ENCODE measurements around the gene CRIP2. TPM values are rescaled to one million over a fixed set of nuclear protein-coding genes. Genes with fewer than 3 reads are reported as not detected.
A peak's percentile ranks its signal among the peaks of the same experiment; 100 is the strongest.

The CRIP2 gene
- total RNA-seq, result 1 to 10 TPM; 1.2 to 1.6 TPM

- peak within 1 kb of the TSS; percentile 53 for H3K4me3 Mint-ChIP-seq
- DNase-seq (peak; percentile 63), ATAC-seq (ENCODE audit: low read depth) (peak; percentile 20)
- H3K27ac Mint-ChIP-seq, result no peak within 1 kb of the TSS
- H3K9me3 Mint-ChIP-seq, result no peaks in the 10 kb centered on the region
- H3K4me1 Mint-ChIP-seq, result peaks cover 3% of the 10 kb centered on the region
- peaks cover 23% of the 10 kb centered on the region for H3K27me3 Mint-ChIP-seq
- POLR2A ChIA-PET, result no interaction called here
- peaks cover 3% of the 10 kb centered on the region for H3K36me3 Mint-ChIP-seq
Measured at GRCh38 chr14:105474483-105475268, at the start of gene CRIP2. CRIP2 (plus strand) TSS chr14:105474821; CDS start chr14:105474863, 42 bp downstream.

GRCh38 chr14:105424861-105425260 lies 49.8 kb upstream of the CRIP2 start:
- no peak overlapping the region for H3K4me3 Mint-ChIP-seq
- H3K27me3 Mint-ChIP-seq, result no peaks in the 10 kb centered on the region
- DNase-seq, result no peak
- peaks cover 18% of the 10 kb centered on the region for H3K36me3 Mint-ChIP-seq
- no peak for ATAC-seq (ENCODE audit: low read depth)
- no peak overlapping the region for H3K27ac Mint-ChIP-seq
- H3K4me1 Mint-ChIP-seq, result peaks cover 24% of the 10 kb centered on the region
- no peaks in the 10 kb centered on the region for H3K9me3 Mint-ChIP-seq
- POLR2A ChIA-PET, result no interaction called here

GRCh38 chr14:105425823-105426247 lies 48.8 kb upstream of the CRIP2 start:
- Mint-ChIP-seq H3K4me3 (no peak overlapping the region), H3K9me3 (no peaks in the 10 kb centered on the region)

GRCh38 chr14:105426416-105427130 lies 48.0 kb upstream of the CRIP2 start:
- no peak overlapping the region for H3K4me3 Mint-ChIP-seq
- no peak for DNase-seq
- POLR2A ChIA-PET, result no interaction called here
- no peak for ATAC-seq (ENCODE audit: low read depth)
- no peak overlapping the region for H3K27ac Mint-ChIP-seq
- H3K27me3 Mint-ChIP-seq, result no peaks in the 10 kb centered on the region
- H3K4me1 Mint-ChIP-seq, result peaks cover 20% of the 10 kb centered on the region
- no peaks in the 10 kb centered on the region for H3K9me3 Mint-ChIP-seq
- H3K36me3 Mint-ChIP-seq, result peaks cover 30% of the 10 kb centered on the region

More at GRCh38 chr14:105425823-105426247, 48.8 kb upstream of the CRIP2 start:
- H3K27me3 Mint-ChIP-seq, result no peaks in the 10 kb centered on the region
- POLR2A ChIA-PET, result no interaction called here
- no peak overlapping the region for H3K27ac Mint-ChIP-seq
- no peak for DNase-seq
- H3K4me1 Mint-ChIP-seq, result peaks cover 23% of the 10 kb centered on the region
- H3K36me3 Mint-ChIP-seq, result peaks cover 27% of the 10 kb centered on the region
- ATAC-seq (ENCODE audit: low read depth), result no peak

- ATAC-seq (ENCODE audit: low read depth), result no peak
- no peak for DNase-seq
- Mint-ChIP-seq H3K27me3 (no peaks in the 10 kb centered on the region), H3K36me3 (peaks cover 30% of the 10 kb centered on the region), H3K4me3 (no peak overlapping the region), H3K27ac (no peak overlapping the region), H3K4me1 (peaks cover 14% of the 10 kb centered on the region), H3K9me3 (no peaks in the 10 kb centered on the region)
- POLR2A ChIA-PET, result interaction anchor here (0.7 kb wide), 2 partner anchors 8 to 10 kb away, joined by 6 to 9 read pairs; partner anchors contain the start of gene MTA1
Measured at GRCh38 chr14:105427412-105427811, 47.2 kb upstream of the CRIP2 start.

- H3K4me3 Mint-ChIP-seq, result no peak overlapping the region
- peaks cover 10% of the 10 kb centered on the region for H3K4me1 Mint-ChIP-seq
- no peaks in the 10 kb centered on the region for H3K9me3 Mint-ChIP-seq
- H3K36me3 Mint-ChIP-seq, result peaks cover 30% of the 10 kb centered on the region
- no peak overlapping the region for H3K27ac Mint-ChIP-seq
- POLR2A ChIA-PET, result interaction anchor here (0.7 kb wide), 2 partner anchors 8 to 10 kb away, joined by 6 to 9 read pairs; partner anchors contain the start of gene MTA1
- DNase-seq (no peak), ATAC-seq (ENCODE audit: low read depth) (no peak)
- no peaks in the 10 kb centered on the region for H3K27me3 Mint-ChIP-seq
Measured at GRCh38 chr14:105427936-105428485, 46.6 kb upstream of the CRIP2 start.

GRCh38 chr14:105430042-105430441 lies 44.6 kb upstream of the CRIP2 start:
- H3K27ac Mint-ChIP-seq, result no peak overlapping the region
- POLR2A ChIA-PET, result interaction anchor here (0.9 kb wide), 1 partner anchor 31 kb away, joined by 3 read pairs; no protein-coding TSS in a partner anchor
- H3K4me1 Mint-ChIP-seq, result peaks cover 7% of the 10 kb centered on the region
- no peaks in the 10 kb centered on the region for H3K27me3 Mint-ChIP-seq
- DNase-seq, result no peak
- ATAC-seq (ENCODE audit: low read depth), result no peak
- peaks cover 32% of the 10 kb centered on the region for H3K36me3 Mint-ChIP-seq
- no peaks in the 10 kb centered on the region for H3K9me3 Mint-ChIP-seq
- no peak overlapping the region for H3K4me3 Mint-ChIP-seq

- peaks cover 6% of the 10 kb centered on the region for H3K4me1 Mint-ChIP-seq
- no peak overlapping the region for H3K27ac Mint-ChIP-seq
- no peak overlapping the region for H3K4me3 Mint-ChIP-seq
- H3K9me3 Mint-ChIP-seq, result no peaks in the 10 kb centered on the region
- no peak for ATAC-seq (ENCODE audit: low read depth)
- POLR2A ChIA-PET, result no interaction called here
- H3K36me3 Mint-ChIP-seq, result peaks cover 32% of the 10 kb centered on the region
- no peaks in the 10 kb centered on the region for H3K27me3 Mint-ChIP-seq
- no peak for DNase-seq
Measured at GRCh38 chr14:105430565-105430964, 44.1 kb upstream of the CRIP2 start.

GRCh38 chr14:105431256-105431655 lies 43.4 kb upstream of the CRIP2 start:
- no peak for ATAC-seq (ENCODE audit: low read depth)
- H3K27me3 Mint-ChIP-seq, result no peaks in the 10 kb centered on the region
- no peak for DNase-seq
- no peak overlapping the region for H3K27ac Mint-ChIP-seq
- H3K9me3 Mint-ChIP-seq, result no peaks in the 10 kb centered on the region
- no peak overlapping the region for H3K4me3 Mint-ChIP-seq
- POLR2A ChIA-PET, result interaction anchor here (0.6 to 1.4 kb wide), 2 partner anchors 9 to 14 kb away, joined by 5 to 6 read pairs; no protein-coding TSS in a partner anchor
- H3K4me1 Mint-ChIP-seq, result peaks cover 6% of the 10 kb centered on the region
- peaks cover 34% of the 10 kb centered on the region for H3K36me3 Mint-ChIP-seq

- Mint-ChIP-seq H3K4me3 (no peak overlapping the region), H3K27ac (no peak overlapping the region), H3K4me1 (peaks cover 6% of the 10 kb centered on the region), H3K27me3 (no peaks in the 10 kb centered on the region), H3K36me3 (peaks cover 25% of the 10 kb centered on the region), H3K9me3 (no peaks in the 10 kb centered on the region)
- ATAC-seq (ENCODE audit: low read depth) (no peak), DNase-seq (no peak)
- POLR2A ChIA-PET, result no interaction called here
Measured at GRCh38 chr14:105432657-105433056, 42.0 kb upstream of the CRIP2 start.

- POLR2A ChIA-PET, result no interaction called here
- no peak overlapping the region for H3K27ac Mint-ChIP-seq
- no peak for DNase-seq
Measured at GRCh38 chr14:105433161-105433605, 41.4 kb upstream of the CRIP2 start.

GRCh38 chr14:105436402-105436801 lies 38.2 kb upstream of the CRIP2 start:
- ATAC-seq (ENCODE audit: low read depth) (no peak), DNase-seq (no peak)
- Mint-ChIP-seq H3K36me3 (peaks cover 5% of the 10 kb centered on the region), H3K4me3 (no peak overlapping the region), H3K9me3 (no peaks in the 10 kb centered on the region), H3K4me1 (peaks cover 3% of the 10 kb centered on the region), H3K27ac (no peak overlapping the region), H3K27me3 (no peaks in the 10 kb centered on the region)
- POLR2A ChIA-PET, result no interaction called here

More at GRCh38 chr14:105433161-105433605, 41.4 kb upstream of the CRIP2 start:
- Mint-ChIP-seq H3K4me1 (peaks cover 6% of the 10 kb centered on the region), H3K27me3 (no peaks in the 10 kb centered on the region), H3K4me3 (no peak overlapping the region), H3K36me3 (peaks cover 22% of the 10 kb centered on the region), H3K9me3 (no peaks in the 10 kb centered on the region)
- no peak for ATAC-seq (ENCODE audit: low read depth)

GRCh38 chr14:105436891-105437722 lies 37.5 kb upstream of the CRIP2 start:
- no peak for ATAC-seq (ENCODE audit: low read depth)
- no peak overlapping the region for H3K27ac Mint-ChIP-seq
- H3K9me3 Mint-ChIP-seq, result no peaks in the 10 kb centered on the region
- peaks cover 7% of the 10 kb centered on the region for H3K36me3 Mint-ChIP-seq
- DNase-seq, result no peak
- POLR2A ChIA-PET, result no interaction called here
- H3K4me1 Mint-ChIP-seq, result peaks cover 3% of the 10 kb centered on the region
- H3K27me3 Mint-ChIP-seq, result no peaks in the 10 kb centered on the region
- no peak overlapping the region for H3K4me3 Mint-ChIP-seq

All from activated naive CD8-positive, alpha-beta T cell treated with anti-CD3 and anti-CD28 coated beads, Interleukin-2, amount 10 ng/mL, durations not matched to agents 7 days and 5 days (primary cell).